GM12865 (cell line): Measurements from ENCODE around the gene NPFF.

Experiments used
- DNase-seq: peaks from one replicate; pipeline ENCODE4 v3.0.0; 2010; ENCODE audit warnings: low read depth
- H3K4me3 ChIP-seq: 2 replicates; pipeline ENCODE4 v1.5.1; 2011; ENCODE audit warnings: mild to moderate bottlenecking, low read depth, low read length, control low read depth
- TF ChIP-seq, protein P1 (sequence below): IDR thresholded peaks from 2 replicates; pipeline ENCODE4 v1.5.1; 2011; ENCODE audit warnings: low read length, control low read depth, low read depth, inconsistent platforms; ENCODE audit not compliant: insufficient read depth; ENCODE audit errors: missing control alignments

NPFF gene

DNA sequence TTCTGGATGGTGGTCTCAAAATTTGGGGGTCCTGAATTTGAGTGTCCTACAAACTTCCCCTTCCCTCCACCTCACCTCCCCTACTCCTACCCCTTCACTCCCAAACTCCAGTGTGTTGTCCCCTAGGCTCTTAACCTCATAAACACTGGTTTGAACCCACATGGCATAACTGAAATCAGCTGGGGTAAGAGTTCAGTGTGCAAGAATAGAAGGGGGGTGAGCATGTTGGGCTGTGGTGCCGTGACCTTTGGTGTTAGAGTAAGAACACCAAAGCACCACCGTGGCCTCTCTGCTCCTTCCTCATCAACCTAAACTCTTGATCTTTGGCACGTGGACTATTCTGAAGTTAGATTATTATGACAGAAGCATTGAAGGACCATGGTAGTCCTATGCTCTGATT is 44.3 kb downstream of the NPFF start:
- TF ChIP-seq, protein P1, sequence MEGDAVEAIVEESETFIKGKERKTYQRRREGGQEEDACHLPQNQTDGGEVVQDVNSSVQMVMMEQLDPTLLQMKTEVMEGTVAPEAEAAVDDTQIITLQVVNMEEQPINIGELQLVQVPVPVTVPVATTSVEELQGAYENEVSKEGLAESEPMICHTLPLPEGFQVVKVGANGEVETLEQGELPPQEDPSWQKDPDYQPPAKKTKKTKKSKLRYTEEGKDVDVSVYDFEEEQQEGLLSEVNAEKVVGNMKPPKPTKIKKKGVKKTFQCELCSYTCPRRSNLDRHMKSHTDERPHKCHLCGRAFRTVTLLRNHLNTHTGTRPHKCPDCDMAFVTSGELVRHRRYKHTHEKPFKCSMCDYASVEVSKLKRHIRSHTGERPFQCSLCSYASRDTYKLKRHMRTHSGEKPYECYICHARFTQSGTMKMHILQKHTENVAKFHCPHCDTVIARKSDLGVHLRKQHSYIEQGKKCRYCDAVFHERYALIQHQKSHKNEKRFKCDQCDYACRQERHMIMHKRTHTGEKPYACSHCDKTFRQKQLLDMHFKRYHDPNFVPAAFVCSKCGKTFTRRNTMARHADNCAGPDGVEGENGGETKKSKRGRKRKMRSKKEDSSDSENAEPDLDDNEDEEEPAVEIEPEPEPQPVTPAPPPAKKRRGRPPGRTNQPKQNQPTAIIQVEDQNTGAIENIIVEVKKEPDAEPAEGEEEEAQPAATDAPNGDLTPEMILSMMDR = no peak
- H3K4me3 ChIP-seq = no peak overlapping the region
- no peak for DNase-seq

DNA sequence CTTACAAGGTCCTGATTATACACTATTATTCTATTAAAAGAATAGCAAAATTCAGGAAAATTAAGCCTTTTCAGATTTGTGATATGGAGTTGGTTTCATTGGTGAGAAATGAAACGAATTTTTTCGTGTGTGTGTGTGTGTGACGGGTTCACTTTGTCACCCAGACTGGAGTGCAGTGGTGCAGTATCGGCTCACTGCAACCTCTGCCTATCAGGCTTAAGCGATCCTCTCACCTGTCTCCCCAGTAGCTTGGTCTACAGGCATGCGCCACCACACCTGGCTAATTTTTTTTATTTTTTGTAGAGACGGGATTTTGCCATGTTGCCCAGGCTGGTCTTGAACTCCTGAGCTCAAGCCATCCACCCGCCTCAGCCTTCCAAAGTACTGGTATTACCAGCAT is 45.7 kb downstream of the NPFF start:
- TF ChIP-seq, protein P1 = no peak
- H3K4me3 ChIP-seq = no peak overlapping the region
- no peak for DNase-seq

DNA sequence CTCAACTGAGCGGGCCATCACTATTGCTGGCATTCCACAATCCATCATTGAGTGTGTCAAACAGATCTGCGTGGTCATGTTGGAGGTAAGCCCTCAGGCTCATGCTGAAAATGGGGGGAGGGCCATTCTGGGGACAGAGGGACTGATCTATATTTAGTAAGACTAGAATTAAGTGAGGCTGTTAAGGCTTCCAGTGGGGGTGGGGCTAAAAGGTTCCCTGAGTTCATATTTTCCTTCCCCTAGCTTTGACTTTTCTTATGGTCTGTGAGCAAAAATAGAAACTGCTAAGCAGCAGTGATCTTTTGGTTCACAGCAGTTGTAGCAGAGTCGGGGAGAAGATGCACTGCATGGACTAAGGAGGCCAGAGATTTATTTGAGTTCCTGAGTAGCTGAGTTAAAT is 46.2 kb downstream of the NPFF start:
- DNase-seq = no peak
- H3K4me3 ChIP-seq = no peak overlapping the region
- TF ChIP-seq, protein P1 = no peak

DNA sequence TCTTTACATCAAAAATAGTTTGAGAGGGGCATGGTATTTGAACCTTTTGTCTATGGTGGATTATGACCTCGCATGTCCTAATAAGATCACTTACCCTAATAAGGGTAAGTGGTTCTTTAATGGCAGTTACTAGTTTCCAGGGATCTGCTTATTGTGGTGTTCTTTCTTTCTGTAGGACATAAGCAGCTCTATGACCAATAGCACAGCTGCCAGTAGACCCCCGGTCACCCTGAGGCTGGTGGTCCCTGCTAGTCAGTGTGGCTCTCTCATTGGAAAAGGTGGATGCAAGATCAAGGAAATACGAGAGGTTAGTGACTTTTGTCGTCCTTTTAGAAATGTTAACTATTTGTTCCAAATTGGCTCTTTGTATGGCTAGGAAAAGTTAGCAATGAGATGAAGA is 48.2 kb downstream of the NPFF start:
- DNase-seq = no peak
- TF ChIP-seq, protein P1 = no peak
- no peak overlapping the region for H3K4me3 ChIP-seq
